ENCODE data around the gene MPZL2. TPM values are rescaled to one million over a fixed set of nuclear protein-coding genes. Genes with fewer than 3 reads are reported as not detected.

MPZL2 gene
- total and polyA plus RNA-seq, 2 of the 8 experiments (the other 6 are each of a cell fraction or from before 2014, with no cell fraction given), result 2.4 to 3.2 TPM

DNA sequence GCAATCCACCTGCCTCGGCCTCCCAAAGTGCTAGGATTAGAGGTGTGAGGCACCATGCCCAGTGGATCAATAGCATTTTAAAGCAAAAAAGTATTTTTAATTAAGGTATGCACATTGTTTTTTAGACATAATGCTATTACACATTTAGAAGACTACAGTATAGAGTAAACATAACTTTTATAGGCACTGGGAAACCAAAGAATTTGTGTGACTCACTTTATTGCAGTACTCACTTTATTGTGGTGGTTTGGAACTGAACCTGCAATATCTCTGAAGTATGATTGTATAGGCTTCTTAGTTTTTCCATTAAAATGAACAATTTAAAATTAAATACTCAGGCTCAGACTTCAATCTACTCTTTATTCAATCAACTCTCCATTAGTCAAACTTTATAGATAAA, 22.9 kb upstream of the MPZL2 start:
- no peak overlapping the region for H4K5ac ChIP-seq (ENCODE audit: insufficient read length, low read depth, low read length)
- no peak overlapping the region for H3K56ac ChIP-seq (replicated peaks; ENCODE audit: insufficient read length, low read depth, low read length)
- H3K9me3 ChIP-seq (ENCODE audit: insufficient read depth in 2 of 2, low read depth in 1 of 2, low read length in 1 of 2), result no peaks in the 10 kb centered on the region
- no peak overlapping the region for H3K4me3 ChIP-seq (ENCODE audit: extremely low read depth in 1 of 4, insufficient read depth in 2 of 4, low read depth in 3 of 4, low read length in 4 of 4)
- no peak overlapping the region for H3K4ac ChIP-seq (replicated peaks; ENCODE audit: insufficient read length, low read depth, low read length)
- no peaks in the 10 kb centered on the region for H3K23me2 ChIP-seq (ENCODE audit: low read depth, low read length)
- ChIA-PET POLR2A (ENCODE audit: partially characterized antibody) (no interaction called here), CTCF (ENCODE audit: partially characterized antibody) (interaction anchor here (1.5 to 4.5 kb wide), 2 partner anchors 9 to 115 kb away, joined by 3 to 29 read pairs; no protein-coding TSS in a partner anchor)
- H3K79me1 ChIP-seq (ENCODE audit: low read depth, low read length), result no peaks in the 10 kb centered on the region
- H3K27ac ChIP-seq (ENCODE audit: low read depth, low read length), result no peak overlapping the region
- H3K4me1 ChIP-seq (replicated peaks in 1 of 4; ENCODE audit: control insufficient read depth in 3 of 4, insufficient read depth in 4 of 4, low read length in 3 of 4), result no peaks in the 10 kb centered on the region
- H4K8ac ChIP-seq (ENCODE audit: extremely low read depth, insufficient read depth, low read length), result no peak overlapping the region
- H3K27me3 ChIP-seq (replicated peaks in 1 of 4; ENCODE audit: control insufficient read depth in 3 of 4, extremely low read depth in 1 of 4, insufficient read depth in 3 of 4, low read length in 3 of 4), result no peaks in the 10 kb centered on the region; a peak in 1 of 7 replicates
- DNase-seq (ENCODE audit: low read depth in 1 of 2, low spot score in 2 of 2) (no peak), FAIRE-seq (no peak)
- no peak overlapping the region for H3K18ac ChIP-seq (ENCODE audit: extremely low read depth, low read length)
- no peak overlapping the region for H2BK20ac ChIP-seq (ENCODE audit: low read length)
- no peaks in the 10 kb centered on the region for H3K36me3 ChIP-seq (ENCODE audit: control insufficient read depth in 2 of 4, insufficient read depth in 4 of 4, low read length in 3 of 4)
- H2AFZ ChIP-seq (ENCODE audit: low read length), result no peak overlapping the region
- no peak overlapping the region for H3K9ac ChIP-seq (replicated peaks in 1 of 4; ENCODE audit: extremely low read depth in 1 of 4, low read depth in 3 of 4, low read length in 3 of 4)
- no peak overlapping the region for H2BK120ac ChIP-seq (replicated peaks; ENCODE audit: low read depth, low read length)
- H3K23ac ChIP-seq (ENCODE audit: insufficient read length), result no peak overlapping the region
- H3K4me2 ChIP-seq (ENCODE audit: insufficient read depth in 1 of 2, low read depth in 2 of 2, low read length in 2 of 2), result no peak overlapping the region
- no peak overlapping the region for H3K14ac ChIP-seq (ENCODE audit: insufficient read length)
- no peak overlapping the region for H2BK5ac ChIP-seq (ENCODE audit: low read depth, low read length)
- H3K79me2 ChIP-seq (ENCODE audit: control insufficient read depth in 1 of 2, insufficient read depth in 2 of 2, low read length in 2 of 2), result no peaks in the 10 kb centered on the region
- H2BK15ac ChIP-seq (ENCODE audit: low read length), result no peak overlapping the region
- H4K20me1 ChIP-seq (replicated peaks in 1 of 2; ENCODE audit: control insufficient read depth in 1 of 2, insufficient read depth in 2 of 2, low read length in 2 of 2), result no peaks in the 10 kb centered on the region
- H2AK5ac ChIP-seq (ENCODE audit: low read depth, low read length), result no peak overlapping the region
- WGBS, 2 experiments (ENCODE audit: extremely low coverage in 1 of 2, insufficient coverage in 1 of 2, insufficient read length in 1 of 2, insufficient replicate concordance in 2 of 2, low coverage in 1 of 2, low lambda C conversion rate in 2 of 2, missing lambda C conversion rate in 1 of 2), result 77% methylated on average over 1 of the region's 1 CpG; no CpG with 5 or more reads in 1 of the 2 experiments
- no peak overlapping the region for H4K91ac ChIP-seq (replicated peaks; ENCODE audit: insufficient read length, low read length)
- H2BK12ac ChIP-seq (ENCODE audit: low read depth, low read length), result no peak overlapping the region
- TF ChIP-seq CBX8 (IDR thresholded peaks at IDR 0.05; ENCODE audit: borderline replicate concordance, low read depth, low read length) (no peak), KDM1A (IDR thresholded peaks at IDR 0.05; ENCODE audit: borderline replicate concordance, low read length) (no peak), TCF12 (IDR thresholded peaks at IDR 0.05; ENCODE audit: low read depth, low read length) (no peak), RAD21 (IDR thresholded peaks at IDR 0.05 in 1 of 2, conservative IDR thresholded peaks at IDR 0.05 in 1 of 2; ENCODE audit: low read depth in 2 of 2, low read length in 2 of 2) (no peak), RBBP5 (IDR thresholded peaks at IDR 0.05; ENCODE audit: borderline replicate concordance, low read depth, low read length) (no peak), POU5F1 (IDR thresholded peaks at IDR 0.05; ENCODE audit: low read depth, low read length) (no peak), SP4 (IDR thresholded peaks at IDR 0.05; ENCODE audit: low read length) (no peak), TAF7 (optimal IDR thresholded peaks at IDR 0.05; ENCODE audit: borderline replicate concordance, low read depth, low read length) (no peak), JUND (IDR thresholded peaks at IDR 0.05; ENCODE audit: low read length) (no peak), NRF1 (IDR thresholded peaks at IDR 0.05; ENCODE audit: low read depth, low read length) (no peak), CREB1 (IDR thresholded peaks at IDR 0.05) (no peak), YY1 (IDR thresholded peaks at IDR 0.05; ENCODE audit: low read depth, low read length) (no peak), EGR1 (IDR thresholded peaks at IDR 0.05; ENCODE audit: borderline replicate concordance, low read depth, low read length) (no peak)
- TF ChIP-seq, protein P1, sequence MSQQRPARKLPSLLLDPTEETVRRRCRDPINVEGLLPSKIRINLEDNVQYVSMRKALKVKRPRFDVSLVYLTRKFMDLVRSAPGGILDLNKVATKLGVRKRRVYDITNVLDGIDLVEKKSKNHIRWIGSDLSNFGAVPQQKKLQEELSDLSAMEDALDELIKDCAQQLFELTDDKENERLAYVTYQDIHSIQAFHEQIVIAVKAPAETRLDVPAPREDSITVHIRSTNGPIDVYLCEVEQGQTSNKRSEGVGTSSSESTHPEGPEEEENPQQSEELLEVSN (IDR thresholded peaks at IDR 0.05), result no peak
- TF ChIP-seq, protein P2, sequence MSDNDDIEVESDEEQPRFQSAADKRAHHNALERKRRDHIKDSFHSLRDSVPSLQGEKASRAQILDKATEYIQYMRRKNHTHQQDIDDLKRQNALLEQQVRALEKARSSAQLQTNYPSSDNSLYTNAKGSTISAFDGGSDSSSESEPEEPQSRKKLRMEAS (IDR thresholded peaks at IDR 0.05), result no peak

Measured in H1 (cell line).